Measurements from ENCODE around the gene C9orf152.

C9orf152 gene

GRCh38 chr9:110180511-110181434 is 27.2 kb downstream of the C9orf152 start:
- peak; percentile 72 for DNase-seq (ENCODE audit: low read depth)

DNA sequence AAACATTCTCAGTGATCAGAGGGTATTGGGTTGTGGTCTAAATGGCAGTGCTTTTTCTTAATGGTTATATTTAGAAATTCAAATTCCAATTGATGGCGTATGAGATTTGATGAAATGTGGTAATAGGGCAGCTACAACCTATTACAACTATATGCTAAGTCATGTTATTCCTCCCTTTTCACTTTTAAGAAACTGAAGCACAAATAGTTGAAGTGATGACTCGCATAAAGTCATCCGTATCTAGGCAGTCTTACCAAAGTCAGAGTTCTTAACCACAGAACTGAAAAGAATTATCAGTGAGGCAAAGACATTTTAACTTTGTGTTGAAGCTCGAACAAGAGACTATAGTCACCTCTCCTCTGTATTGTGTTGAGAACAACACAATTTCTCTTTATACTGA is 28.2 kb downstream of the C9orf152 start:
- DNase-seq (ENCODE audit: low read depth), result peak; percentile 80

DNA sequence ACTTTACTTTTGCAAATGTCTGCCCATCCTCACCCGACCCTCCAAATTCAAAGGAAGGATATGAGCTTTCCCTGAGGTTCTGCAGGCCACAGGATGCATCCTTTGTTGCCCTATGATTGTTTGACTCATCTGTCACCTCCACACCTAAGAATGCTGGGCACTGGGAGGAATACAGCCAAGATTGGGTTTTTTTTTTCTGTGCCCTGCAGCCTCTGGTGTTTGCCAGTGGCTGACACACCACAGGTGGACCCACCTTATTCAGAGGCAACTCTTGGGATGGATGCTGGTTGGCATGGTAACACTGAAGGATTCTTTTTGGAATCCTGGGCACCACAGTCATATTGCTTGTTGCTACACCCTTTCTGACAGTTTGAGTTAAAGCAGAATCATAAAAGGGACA is 29.7 kb downstream of the C9orf152 start:
- no peak for DNase-seq (ENCODE audit: low read depth)

DNA sequence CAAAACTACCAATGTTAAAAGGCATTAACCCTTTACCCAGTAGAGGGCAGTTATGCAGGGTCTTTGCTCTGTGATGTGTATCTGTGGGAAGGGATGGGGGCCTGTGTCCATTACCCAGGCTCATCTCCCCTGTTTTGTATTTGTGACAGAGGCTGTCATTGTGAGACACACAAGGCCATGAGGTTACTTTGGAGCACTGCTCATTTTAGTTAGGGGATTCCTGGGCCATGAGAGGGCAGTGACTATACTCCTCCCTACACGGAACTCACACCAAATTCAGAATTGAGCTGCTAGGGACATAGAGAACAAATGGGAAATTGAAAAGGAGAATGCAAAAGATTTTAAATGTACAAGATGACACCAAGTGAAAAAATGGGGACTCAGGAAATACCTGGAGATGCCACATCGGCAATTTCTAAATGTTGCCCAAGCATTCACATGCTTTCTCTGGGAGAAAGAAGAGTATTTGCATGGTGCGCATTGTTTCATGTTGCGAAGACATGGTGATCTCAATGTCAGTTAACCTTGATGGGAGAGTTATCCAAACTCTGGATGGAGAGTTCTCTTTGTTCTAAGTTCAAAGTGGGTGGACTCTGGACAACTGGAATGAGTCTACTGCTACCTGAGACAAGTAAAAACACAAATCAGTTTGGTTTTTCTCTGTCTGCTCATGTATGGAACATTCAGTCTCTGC is 32.5 kb downstream of the C9orf152 start:
- DNase-seq (ENCODE audit: low read depth), result no peak

- DNase-seq (ENCODE audit: low read depth), result no peak
Observed at GRCh38 chr9:110173322-110173642, 34.7 kb downstream of the C9orf152 start.

DNA sequence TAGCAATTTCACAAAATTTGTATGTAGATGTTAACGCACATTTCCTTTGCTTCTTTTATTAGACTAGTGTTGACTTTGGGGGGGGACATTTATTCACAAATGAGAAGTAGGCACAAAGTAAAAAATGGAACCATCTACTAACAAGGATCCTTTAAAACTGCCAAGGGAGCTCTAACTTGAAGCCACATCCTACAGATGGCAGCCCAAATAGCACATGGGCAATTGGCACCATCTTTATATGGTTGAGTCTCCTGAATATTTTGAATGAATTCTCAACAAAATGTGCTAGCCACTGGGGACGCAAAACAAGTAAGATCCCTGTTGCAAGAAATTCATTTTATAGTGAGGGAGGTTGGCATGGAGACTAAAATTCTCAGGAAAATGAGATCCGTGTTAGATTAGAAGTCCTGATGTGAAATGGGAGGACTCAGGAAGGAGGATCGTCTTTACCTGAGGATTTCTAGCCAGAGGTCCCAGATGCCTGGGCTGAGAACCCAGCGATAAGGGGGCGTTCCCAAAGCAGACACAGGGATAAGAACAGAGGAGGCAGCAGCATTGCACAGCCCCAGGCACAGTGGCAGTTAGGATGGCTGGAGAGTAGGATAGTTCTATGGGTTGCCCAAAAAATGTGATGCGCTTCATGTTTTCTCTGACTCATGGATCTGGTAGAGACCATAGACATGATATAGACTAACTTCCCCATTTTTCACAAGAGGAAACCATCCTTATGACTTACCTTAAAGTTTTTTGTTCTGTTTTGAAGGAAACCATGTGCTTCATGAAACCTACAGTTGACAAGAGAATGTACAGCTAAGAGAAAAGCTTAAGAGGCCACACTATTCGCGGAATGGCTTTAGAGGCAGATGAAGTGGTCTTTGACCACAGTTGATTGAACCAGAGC is 37.4 kb downstream of the C9orf152 start:
- no peak for DNase-seq (ENCODE audit: low read depth)

- DNase-seq (ENCODE audit: low read depth), result no peak
Observed at GRCh38 chr9:110168486-110168885, 39.5 kb downstream of the C9orf152 start.

DNA sequence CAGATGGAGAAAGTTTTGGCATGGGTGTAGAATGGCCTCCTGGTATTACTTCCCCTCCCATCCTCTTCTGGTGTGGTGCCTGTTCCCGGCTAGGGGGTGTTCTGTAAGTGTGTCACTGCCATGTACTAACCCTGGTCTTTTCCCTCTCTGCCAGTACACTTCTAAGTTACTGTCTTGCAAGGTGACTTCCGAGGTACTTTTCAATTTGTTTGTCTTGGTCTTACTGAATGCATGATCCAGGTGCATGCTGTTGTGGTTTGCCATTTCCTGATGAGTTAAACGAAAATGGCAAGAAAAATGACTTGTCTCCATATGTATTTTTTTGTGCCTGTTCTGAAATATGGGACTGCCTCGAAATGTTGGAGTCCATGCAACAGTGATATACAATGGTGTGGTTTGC is 46.0 kb downstream of the C9orf152 start:
- DNase-seq (ENCODE audit: low read depth), result no peak

DNA sequence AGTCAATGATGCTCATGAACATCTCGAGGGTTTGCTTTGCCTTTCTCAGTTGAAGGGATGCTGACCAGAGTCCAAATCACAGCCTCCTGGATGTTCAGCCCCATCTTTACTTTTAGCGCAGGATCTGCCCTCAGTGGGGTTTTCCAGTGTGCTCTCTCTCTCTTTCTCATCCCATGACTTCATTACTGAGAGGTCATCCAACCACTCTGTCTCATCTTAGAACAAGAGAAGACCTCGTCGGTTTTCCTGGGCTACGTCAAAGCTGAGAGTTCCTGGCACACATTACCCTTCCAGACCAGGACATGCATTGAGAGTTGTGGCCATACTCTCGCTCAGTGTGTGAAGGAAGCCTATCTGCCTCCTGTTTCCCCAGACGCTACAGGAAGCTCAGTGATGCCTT is 47.3 kb downstream of the C9orf152 start:
- DNase-seq (ENCODE audit: low read depth), result no peak

- DNase-seq (ENCODE audit: low read depth), result no peak
Observed at GRCh38 chr9:110160123-110160522, 47.8 kb downstream of the C9orf152 start.

GRCh38 chr9:110157823-110158664 is 49.9 kb downstream of the C9orf152 start:
- DNase-seq (ENCODE audit: low read depth), result no peak

DNA sequence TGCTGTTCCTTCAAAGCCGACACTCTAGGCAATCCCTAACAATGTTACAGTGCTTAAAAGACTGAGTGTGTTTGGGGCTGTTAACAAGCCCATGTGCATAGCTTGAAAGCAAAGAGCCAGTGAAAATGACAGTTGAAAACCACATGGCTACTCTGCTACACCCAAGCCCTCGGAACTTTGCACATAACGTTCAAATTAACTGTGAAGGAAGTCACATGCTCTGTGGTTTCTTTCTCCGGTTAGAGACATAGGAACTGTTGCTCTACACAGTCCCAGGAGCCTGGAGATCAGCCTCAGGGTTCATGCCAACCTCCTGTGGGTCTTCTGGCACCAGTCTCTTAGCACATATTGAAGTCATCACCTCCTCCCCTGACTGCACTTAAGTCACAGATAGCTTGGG is 51.1 kb downstream of the C9orf152 start:
- DNase-seq (ENCODE audit: low read depth), result peak; percentile 97

GRCh38 chr9:110156416-110156815 is 51.5 kb downstream of the C9orf152 start:
- peak; percentile 47 for DNase-seq (ENCODE audit: low read depth)

DNA sequence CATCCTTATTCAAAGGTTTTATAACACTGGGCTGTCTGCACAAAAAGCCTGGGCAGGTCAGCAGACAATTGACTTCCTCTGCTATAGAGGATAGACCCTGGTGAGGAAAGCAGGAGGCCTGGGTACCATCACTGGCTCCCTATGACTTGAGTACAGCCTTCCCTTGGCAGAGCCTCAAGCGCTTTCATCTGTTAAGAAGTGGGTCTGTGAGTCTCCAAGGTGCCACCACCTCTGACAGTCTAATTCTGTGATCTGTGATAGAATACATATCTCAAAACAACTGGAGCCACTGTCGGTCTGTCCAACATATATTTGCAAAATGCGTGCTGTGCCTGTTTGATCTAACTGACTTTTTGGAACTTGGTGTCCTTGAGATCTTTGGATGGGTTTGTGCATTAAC is 52.2 kb downstream of the C9orf152 start:
- DNase-seq (ENCODE audit: low read depth), result no peak

- DNase-seq (ENCODE audit: low read depth), result peak; percentile 63
Observed at GRCh38 chr9:110153431-110153830, 54.5 kb downstream of the C9orf152 start.

DNA sequence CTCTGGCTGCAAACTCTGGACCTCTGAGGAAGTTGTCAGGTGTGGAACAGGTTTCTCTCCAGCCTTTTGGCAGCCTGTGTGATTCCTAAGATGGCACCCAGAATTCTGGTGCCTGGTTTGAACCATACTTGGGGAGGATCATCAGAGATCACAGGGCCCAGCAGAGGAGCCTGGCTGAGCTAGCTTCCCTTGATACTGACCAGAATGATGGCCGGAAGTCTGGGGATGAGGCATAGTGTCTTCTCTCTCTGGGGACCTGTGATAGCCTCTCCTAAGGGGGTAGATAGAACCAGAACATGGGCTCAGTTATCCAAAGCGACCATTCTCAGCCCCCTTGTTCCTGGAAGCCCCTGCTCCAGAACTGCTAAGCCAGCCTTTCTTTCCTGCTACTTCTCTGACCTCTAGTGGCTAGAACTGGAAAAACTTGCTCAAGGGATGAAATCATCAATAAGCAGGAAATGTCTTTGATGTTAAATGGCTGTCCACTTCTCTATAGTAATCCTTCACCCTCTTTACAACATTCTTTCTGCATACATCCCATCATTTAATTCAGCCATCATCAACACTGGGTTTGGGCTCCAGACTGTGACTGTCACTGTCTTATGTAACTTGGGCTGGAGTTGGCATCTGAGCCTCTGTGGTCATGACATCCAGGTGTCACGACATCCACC is 55.1 kb downstream of the C9orf152 start:
- peak; percentile 46 for DNase-seq (ENCODE audit: low read depth)
